Activated CD8-positive, alpha-beta memory T cell treated with anti-CD3 and anti-CD28 coated beads for 36 hours (primary cell): Measurements from ENCODE around the gene PCNX1. TPM values are rescaled to one million over a fixed set of nuclear protein-coding genes. Genes with fewer than 3 reads are reported as not detected.

Experiments used
- CTCF ChIA-PET: fragments of 350-600 bp; sonication (Branson Sonifier 250); formaldehyde crosslinking; loops from one replicate; lab custom pipeline; 2021; ENCODE audit warnings: antibody characterized with exemption; lab: Charles Lee
- POLR2A ChIA-PET: fragments of 350-600 bp; sonication (Branson Sonifier 250); formaldehyde crosslinking; loops from one replicate; lab custom pipeline; 2021; ENCODE audit warnings: antibody characterized with exemption; lab: Charles Lee
- total RNA-seq, 2 experiments: library from RNA; stranded (reverse); gene quantifications; one replicate each; pipeline ENCODE4 v1.2.3, GENCODE V29; 2021

The PCNX1 gene
- total RNA-seq, 2 experiments from 2014 or later: 40.7 to 41.5 TPM

DNA sequence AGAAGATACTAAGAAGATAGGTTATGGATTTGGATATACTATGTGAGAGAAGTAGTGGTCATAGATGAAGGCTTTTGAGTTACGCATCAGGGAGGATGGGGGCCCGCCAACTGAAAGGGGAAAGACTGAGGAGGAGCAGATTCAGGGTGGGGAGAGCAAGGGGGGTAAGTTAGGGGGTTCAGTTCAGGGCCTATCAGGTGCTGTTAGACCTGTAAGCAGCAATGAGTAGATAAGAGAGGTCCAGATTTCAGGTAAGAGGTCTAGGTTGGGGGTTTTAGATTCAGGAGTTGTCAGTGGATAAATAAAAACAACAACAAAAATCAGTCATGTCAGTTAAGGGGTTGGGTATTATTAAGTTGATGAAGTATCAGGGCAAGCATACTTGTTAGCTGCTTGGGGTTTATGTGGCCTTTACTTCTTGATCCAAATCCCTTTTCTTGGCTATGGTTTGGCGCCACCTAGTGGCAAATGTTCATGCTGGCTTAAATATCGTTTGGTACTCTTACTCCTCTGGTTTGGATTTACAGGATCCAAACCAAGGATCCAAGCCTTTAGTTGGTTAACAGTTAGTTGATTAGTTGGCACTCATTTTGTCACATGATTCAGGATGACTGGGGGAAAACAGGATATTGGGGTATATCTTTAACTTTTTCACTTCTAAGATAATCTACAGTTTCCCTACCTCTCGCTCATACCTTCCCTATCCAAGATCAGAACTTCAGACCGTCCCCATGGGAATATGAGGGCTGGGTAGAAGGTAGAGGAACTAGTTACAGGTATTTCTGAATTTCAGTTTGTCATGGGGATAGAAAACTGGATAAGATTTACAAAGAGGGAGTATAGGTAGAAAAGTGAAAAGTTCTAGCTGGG is 65.1 kb downstream of the PCNX1 start:
- CTCF ChIA-PET: interaction anchor here (0.6 to 1.5 kb wide), 8 partner anchors 15 to 375 kb away, joined by 3 to 9 read pairs (median 3); no protein-coding TSS in a partner anchor
- POLR2A ChIA-PET: no interaction called here

DNA sequence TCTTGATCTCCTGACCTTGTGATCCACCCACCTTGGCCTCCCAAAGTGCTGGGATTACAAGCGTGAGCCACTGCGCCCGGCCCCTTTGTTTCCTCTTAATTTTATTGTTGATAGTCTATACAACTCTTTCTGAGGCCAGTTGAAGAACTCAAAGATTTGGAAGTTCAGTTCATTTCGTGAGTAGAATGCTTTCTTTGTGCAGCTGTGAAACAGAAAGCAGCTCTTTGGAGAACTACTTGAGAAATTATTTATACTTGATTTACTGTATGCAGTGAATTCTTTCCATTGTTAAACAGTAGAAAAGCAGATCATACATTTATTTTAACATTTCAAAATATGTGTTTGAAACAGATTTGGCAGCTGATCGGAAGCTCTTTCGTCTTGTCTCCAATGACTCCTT is 69.3 kb downstream of the PCNX1 start:
- POLR2A ChIA-PET: interaction anchor here (0.5 kb wide), 1 partner anchor 10 kb away, joined by 3 read pairs; no protein-coding TSS in a partner anchor
- CTCF ChIA-PET: interaction anchor here (0.7 to 1.3 kb wide), 3 partner anchors 69 to 159 kb away, joined by 3 to 5 read pairs (median 4); partner anchors contain the start of gene PCNX1

DNA sequence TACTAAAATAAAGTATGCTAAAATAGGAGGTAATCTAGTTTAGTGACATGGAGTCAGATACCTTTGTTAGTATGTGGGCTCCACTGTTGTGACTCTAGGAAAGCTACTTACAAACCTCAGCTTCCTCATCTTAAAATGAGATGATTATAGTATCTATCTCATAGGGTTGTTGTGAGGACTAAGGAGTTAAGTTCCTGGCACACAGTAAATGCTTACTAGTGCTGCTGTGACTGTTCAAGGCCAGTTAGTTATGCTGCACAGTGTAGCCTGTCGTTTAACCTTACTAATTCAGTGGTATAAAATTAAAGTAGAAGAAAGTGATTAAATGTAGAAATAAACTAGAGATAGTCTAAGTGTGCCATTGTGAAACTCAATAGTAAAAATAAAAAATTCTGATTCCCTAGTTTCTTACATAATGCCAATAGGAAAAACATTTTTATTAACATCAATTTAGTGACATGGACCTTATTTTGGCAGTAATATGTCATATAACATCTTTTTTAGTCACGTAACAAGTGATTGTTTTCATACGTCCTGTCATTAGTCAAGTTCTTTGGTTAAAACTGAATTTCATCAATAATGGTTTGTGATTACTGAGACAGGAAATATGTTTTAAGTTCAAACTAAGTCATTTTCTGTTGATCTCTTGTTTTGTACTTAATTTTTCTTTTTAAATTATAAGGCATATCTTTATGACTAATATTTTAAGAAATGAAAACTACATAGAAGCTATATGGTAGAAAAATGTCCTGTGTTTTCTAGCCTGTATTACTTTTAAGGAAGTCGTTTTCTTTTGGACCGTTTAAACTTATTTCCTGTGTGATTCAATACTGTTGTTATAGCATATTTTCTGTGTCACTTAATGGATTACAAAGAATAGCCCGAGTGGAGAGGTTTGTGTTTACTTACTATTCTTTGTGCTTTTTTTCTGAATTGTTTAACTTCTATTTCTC is 74.0 kb downstream of the PCNX1 start:
- POLR2A ChIA-PET: no interaction called here
- CTCF ChIA-PET: interaction anchor here (1.2 kb wide), 1 partner anchor 163 kb away, joined by 4 read pairs; no protein-coding TSS in a partner anchor

DNA sequence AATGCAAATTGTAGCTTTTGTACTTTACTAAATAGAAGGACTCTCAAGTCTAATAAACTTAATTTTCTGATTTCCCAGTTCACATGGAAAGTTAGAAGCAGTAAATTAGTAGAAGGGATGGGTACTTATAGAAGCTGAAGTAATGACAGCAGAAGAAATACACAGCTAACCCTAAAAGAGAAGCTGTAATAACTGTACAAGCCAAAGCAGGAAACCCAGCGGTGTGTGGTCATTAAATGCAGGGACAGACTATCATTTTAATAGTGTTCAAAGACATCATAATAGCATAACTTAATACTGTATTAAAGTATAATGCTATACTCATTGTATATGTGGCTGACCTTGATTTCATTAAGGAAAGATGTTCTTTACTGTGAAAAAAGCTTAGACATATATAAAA is 74.9 kb downstream of the PCNX1 start:
- CTCF ChIA-PET: interaction anchor here (0.9 kb wide), 1 partner anchor 27 kb away, joined by 3 read pairs; no protein-coding TSS in a partner anchor
- POLR2A ChIA-PET: no interaction called here

DNA sequence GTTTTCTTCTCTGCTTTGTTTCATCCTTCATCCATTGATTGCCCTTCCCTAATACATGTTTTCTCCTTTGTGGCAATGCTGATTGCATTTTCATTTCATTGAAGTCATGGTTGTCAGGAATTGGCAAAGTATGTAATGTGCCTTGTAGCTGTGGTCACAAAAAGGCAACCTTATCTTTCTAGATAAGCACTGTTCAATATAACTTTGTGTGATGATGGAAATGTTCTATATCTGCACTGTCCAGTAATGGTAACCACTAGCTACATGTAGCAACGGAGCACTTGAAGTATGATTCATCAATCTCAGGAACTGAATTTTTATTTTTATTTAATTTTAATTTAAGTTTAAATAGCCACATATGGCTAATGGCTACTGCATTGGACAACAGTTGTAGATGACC is 79.8 kb downstream of the PCNX1 start:
- ChIA-PET CTCF (interaction anchor here (1.6 kb wide), 1 partner anchor 169 kb away, joined by 3 read pairs; no protein-coding TSS in a partner anchor), POLR2A (no interaction called here)

DNA sequence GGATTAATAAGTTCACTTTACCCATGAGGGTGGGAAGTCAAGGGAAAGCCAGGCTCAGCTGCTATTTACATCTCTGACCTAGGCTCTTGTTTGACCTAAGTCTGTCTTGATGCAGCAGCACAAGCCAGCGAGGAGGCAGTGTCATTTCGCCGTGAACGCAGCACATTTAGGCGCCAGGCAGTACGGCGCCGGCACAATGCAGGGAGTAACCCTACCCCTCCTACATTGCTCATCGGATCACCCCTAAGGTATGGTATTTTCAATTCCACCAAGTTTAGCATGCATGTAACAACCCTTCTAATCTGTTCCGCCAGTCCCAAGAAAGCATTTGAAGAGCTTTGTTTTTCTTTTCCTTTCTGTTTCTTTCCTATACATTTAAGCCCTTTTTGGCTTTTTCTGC is 81.2 kb downstream of the PCNX1 start:
- CTCF ChIA-PET: interaction anchor here (1.0 kb wide), 1 partner anchor 11 kb away, joined by 3 read pairs; no protein-coding TSS in a partner anchor
- POLR2A ChIA-PET: interaction anchor here (0.6 kb wide), 1 partner anchor 22 kb away, joined by 3 read pairs; no protein-coding TSS in a partner anchor

DNA sequence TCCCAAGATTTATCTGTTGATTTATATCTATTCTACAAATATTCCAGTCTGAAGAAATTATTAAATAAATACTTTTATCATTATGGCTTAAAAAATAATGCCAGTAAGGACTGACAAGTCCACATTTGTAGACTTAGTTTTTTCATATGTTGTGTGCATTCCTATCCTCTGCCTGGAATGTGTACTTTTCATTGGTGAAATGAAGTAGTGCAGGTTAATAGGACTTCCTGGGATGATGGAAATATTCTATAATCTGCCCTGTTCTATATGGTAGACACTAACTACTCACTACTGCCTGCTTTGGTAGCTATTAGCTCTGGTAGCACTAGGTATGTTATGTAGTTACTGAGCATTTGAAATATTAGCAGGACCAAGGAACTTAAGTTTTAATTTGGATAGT is 86.7 kb downstream of the PCNX1 start:
- ChIA-PET CTCF (no interaction called here), POLR2A (interaction anchor here (0.8 kb wide), 1 partner anchor 1148 kb away, joined by 3 read pairs; no protein-coding TSS in a partner anchor)

DNA sequence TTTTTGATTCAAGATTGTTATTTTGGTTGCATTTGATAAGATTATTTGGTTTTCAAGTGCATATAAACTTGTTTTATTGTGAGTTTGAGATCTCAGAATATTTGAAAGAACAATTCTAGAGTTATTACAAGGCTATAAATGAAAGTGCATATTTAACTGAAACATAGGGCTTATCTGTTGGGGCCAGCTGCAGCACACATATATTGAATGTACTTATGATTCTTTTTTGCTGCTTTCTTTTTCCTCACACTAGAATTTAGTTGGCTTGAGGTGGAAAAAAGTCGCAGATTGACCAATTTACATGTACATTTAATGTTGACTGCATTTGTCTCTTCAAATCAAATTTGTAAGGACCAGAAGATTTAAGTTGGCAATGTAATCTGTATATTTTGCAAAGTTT is 88.0 kb downstream of the PCNX1 start:
- POLR2A ChIA-PET: no interaction called here
- CTCF ChIA-PET: no interaction called here

DNA sequence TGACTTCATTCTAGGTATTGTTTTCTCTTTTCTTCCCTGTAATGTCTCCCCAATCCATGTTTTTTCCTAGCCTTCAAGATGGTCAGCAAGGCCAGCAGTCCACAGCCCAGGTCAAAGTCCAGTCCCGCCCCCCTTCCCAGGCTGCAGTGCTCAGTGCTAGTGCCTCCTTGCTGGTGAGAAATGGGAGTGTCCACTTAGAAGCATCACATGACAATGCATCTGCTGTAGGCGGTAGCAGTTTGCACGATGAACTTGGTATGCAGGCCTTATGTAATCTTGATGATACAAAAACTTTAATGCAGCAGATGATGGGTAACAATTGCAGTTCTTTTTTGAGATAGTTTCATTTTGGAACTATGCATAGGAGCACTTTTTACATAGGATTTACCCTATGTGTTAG is 88.4 kb downstream of the PCNX1 start:
- ChIA-PET POLR2A (no interaction called here), CTCF (no interaction called here)

DNA sequence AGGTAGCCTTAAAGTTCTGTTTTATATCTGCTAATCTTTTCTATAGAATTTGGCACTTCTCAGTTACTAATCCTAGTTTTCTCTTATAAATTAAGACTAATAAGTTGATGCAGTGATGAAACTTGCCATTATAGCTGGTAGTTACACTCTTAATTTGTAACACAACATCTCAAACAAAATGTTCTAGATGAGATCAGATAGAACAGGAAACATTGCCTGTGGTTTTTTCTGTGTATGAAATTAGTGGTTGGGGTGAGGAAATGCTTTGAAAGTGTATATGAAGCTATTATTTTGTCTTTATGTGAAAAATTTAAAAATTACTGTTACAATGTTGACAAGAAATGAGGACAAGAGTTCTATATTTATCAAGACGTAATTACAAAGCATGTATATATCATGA is 91.9 kb downstream of the PCNX1 start:
- POLR2A ChIA-PET: no interaction called here
- CTCF ChIA-PET: interaction anchor here (1.1 to 1.2 kb wide), 3 partner anchors 11 to 181 kb away, joined by 3 to 4 read pairs (median 4); partner anchors contain the start of gene PCNX1

DNA sequence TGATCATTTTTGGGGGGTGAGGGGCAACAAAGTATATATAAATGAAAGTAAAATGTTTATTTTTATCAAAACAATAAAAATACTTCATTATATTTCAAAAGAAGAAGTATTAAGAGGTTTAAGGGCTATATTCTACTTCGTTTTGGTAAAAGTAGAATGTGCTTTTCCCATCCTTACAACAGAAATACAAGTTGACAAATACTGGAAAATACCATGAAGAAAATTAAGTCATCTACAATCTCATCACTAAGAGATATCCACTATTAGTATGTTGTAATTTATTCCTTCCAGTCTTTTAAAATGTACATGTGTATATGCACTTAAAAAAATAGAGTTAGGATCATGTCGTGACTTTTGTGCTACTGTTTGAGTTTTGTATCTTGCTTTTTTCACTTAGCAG is 92.8 kb downstream of the PCNX1 start:
- POLR2A ChIA-PET: no interaction called here
- CTCF ChIA-PET: no interaction called here

DNA sequence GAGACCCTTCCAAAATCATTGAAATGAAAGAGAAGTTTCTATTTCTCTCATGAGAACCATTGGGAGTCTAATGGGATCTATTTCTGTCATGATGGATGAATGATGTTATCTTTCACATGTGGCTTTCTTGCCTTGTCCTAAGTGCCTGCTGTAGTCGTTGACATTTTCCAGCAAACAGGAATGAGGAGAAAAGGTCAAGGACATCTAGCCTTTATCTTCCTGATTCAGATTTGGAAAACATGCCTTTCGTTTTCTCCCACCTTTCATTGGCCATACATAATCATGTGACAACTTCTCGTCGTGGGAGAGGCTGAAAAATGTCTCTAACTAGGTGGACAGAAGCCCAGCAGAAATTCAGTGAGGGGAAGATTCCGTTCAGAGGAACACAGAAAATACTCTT is 94.5 kb downstream of the PCNX1 start:
- CTCF ChIA-PET: no interaction called here
- POLR2A ChIA-PET: no interaction called here

DNA sequence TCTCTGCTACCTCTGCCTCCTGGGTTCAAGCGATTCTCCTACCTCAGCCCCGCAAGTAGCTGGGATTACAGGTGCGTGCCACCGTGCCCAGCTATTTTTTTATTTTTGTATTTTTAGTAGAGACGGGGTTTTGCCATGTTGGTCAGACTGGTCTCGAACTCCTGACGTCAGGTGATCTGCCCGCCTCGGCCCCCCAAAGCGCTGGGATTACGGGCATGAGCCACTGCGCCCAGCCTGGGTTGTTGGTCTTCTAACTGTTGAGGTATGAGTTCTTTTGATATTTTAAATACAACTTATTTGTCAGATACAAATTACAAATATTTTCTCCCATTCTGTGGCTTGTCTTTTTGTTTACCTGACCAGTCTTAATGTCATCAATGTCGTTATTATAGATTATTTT is 95.9 kb downstream of the PCNX1 start:
- POLR2A ChIA-PET: no interaction called here
- CTCF ChIA-PET: interaction anchor here (0.7 kb wide), 1 partner anchor 14 kb away, joined by 3 read pairs; no protein-coding TSS in a partner anchor

DNA sequence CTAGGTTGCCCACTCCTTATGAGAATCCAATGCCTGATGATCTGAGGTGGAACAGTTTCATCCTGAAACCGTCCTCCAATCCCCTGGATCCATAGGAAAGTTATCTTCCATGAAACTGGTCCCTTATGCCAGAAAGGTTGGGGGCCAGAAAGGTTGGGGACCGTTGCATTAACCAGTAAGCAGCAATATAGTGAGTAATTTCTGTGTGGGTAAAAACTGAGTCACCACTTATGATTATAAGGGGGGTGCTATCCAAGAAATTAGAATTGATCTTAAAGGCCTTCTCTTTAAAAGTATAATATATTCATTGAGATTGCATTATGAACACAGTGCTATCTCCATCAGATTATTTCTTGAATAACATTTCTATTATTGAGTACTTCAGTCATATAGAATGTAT is 97.2 kb downstream of the PCNX1 start:
- POLR2A ChIA-PET: no interaction called here
- CTCF ChIA-PET: no interaction called here

DNA sequence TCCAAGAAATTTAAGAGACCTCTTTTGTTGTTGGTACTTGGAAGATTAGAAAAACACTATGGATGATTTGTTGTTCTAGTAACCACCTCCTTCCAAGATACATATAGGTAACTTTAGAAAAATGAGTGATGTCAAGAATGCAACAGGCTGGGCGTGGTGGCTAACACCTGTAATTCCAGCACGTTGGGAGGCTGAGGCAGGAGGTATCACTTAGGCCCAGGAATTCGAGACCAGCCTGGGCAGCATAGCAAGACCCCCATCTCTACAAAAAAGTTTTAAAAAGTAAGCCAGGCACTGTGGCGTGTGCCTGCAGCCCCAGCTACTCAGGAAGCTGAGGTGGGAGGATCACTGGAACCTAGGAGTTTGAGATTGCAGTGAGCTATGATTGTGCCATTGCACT is 97.8 kb downstream of the PCNX1 start:
- ChIA-PET POLR2A (interaction anchor here (0.7 kb wide), 1 partner anchor 693 kb away, joined by 11 read pairs; no protein-coding TSS in a partner anchor), CTCF (interaction anchor here (0.7 kb wide), 1 partner anchor 139 kb away, joined by 3 read pairs; no protein-coding TSS in a partner anchor)

DNA sequence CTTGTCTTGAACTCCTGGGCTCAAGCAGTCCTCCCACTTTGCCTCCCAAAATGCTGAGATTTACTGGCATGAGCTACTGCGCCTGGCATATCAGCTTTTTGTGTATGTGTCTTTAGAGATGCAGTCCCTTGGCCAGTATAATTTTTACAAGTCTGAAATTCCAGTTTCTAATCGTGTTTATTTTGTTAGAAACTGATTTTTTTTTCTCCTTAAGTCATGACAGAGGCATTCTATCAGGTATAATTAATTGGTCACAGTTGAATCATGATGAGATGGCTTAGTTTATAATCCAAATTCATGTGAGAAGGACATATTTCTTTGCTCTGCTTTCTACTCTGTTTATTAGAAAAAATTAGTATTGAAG is 98.9 kb downstream of the PCNX1 start:
- POLR2A ChIA-PET: no interaction called here

DNA sequence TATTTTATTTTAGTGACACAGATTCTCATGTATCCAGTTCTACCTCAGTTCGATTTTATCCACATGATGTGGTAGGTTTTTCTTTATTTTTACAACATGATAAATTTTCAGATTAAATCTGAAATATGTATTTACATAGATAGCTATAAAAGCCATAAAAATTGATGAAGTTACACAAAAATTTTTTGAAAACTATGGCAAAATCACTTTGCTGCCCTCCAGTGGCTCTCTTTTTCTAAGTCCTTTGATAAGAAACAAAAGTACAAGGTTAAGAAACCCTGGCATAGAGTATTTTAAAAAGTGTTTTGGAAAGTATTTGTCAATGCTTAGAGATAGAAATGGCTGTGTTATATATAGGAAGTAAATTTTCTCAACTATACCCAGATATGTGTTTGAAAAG is 104.2 kb downstream of the PCNX1 start:
- CTCF ChIA-PET: interaction anchor here (1.0 kb wide), 1 partner anchor 104 kb away, joined by 3 read pairs; the partner anchor contains the start of gene PCNX1

More for the DNA sequence above, 98.9 kb downstream of the PCNX1 start:
- CTCF ChIA-PET: interaction anchor here (0.7 kb wide), 1 partner anchor 107 kb away, joined by 3 read pairs; no protein-coding TSS in a partner anchor

DNA sequence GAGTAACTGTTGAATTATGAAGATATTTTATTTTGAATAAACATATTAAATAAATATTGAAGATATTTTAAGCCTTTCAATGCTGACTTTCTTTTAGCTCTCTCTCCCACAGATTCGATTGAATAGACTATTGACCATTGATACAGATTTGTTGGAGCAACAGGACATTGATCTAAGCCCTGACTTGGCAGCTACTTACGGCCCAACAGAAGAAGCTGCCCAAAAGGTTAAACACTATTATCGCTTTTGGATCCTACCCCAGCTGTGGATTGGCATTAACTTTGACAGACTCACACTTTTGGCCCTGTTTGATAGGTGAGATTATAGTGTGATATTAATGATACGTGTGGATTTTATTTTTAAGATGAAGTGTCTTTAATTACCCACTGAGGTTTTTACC is 105.6 kb downstream of the PCNX1 start:
- ChIA-PET CTCF (no interaction called here), POLR2A (no interaction called here)

More for the DNA sequence above, 104.2 kb downstream of the PCNX1 start:
- POLR2A ChIA-PET: no interaction called here
